Activated CD8-positive, alpha-beta memory T cell treated with anti-CD3 and anti-CD28 coated beads for 24 hours (primary cell): Measurements from ENCODE around the gene RAB1B.
"Not testable (repeated sequence)": the region's sequence is repeated elsewhere in the genome, so short reads cannot be mapped to it uniquely, and the experiment has no call there.

Experiments
- DNase-seq: peaks from one replicate; pipeline ENCODE4 v3.0.0-alpha.2; 2020

Gene RAB1B

GRCh38 chr11:66310803-66311440, 42.5 kb downstream of the RAB1B start:
- not testable (repeated sequence) for DNase-seq

GRCh38 chr11:66311470-66311964, 43.1 kb downstream of the RAB1B start:
- DNase-seq: no peak

DNA sequence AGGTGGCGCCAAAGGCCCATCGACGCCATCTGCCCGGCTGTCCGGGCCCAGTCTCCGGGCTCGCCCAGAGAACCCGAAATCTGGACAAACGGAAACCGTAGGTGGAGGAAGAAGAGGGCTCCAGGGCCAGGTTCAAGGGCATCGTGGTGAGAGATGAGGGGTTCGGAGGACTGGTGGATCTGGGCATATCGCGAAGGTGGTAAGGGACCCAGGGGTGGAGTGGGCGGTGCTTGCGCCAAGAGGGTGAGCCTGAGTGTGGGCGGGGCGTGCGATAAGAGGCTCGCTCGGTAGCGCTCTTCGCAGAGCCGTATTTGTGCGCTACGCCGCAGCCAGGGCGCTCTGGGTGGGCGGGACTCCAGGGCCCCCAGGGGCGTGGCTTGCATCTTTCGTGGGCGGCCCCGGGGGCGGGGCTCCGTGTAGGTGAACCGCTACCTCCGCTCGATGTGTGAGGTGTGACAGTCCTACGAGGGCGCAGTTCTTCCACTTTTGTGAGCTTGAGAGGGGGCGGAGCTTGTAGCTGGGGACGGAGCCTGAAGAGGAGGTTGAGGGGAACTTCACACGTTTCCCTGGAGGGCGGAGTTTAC, 43.6 kb downstream of the RAB1B start:
- peak; percentile 99 for DNase-seq

DNA sequence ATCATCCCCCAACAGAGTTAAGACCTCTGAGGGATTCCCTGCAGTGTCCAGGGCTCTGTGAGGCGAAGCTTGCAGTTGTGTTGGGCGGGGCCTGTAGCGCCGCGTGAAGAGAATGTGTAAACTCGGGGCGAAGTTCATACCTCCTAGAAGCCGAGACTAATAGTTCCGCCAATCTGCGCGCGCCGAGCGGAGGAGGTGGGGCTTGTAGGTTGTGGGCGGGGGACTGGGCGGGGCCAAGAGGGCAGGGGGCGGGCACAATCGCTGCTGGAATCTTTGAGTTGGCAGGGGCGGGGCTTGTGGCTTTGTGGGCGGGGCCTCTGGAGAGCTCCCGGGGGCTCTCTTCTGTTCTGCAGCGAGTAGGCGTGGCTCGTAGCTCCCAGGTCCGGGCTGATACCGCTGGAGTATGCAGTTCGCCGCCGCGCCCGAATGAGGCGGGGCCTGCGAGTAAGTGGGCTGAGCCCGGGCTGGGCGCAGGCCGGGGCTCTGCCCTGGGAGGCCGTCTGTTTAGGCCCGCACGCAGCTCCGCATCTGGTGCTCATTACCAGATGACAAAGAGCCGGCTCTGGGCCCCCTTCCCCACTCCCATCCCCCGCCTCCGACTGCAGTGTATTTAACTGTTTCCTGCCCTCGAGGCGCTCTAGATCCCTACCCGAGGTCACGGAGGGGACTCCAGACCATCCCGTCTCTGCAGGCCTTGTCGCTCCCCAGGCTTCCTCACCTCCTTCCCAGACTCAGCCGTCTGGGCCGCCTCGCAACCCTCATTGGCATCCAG, 44.3 kb downstream of the RAB1B start:
- DNase-seq: peak; percentile 100

DNA sequence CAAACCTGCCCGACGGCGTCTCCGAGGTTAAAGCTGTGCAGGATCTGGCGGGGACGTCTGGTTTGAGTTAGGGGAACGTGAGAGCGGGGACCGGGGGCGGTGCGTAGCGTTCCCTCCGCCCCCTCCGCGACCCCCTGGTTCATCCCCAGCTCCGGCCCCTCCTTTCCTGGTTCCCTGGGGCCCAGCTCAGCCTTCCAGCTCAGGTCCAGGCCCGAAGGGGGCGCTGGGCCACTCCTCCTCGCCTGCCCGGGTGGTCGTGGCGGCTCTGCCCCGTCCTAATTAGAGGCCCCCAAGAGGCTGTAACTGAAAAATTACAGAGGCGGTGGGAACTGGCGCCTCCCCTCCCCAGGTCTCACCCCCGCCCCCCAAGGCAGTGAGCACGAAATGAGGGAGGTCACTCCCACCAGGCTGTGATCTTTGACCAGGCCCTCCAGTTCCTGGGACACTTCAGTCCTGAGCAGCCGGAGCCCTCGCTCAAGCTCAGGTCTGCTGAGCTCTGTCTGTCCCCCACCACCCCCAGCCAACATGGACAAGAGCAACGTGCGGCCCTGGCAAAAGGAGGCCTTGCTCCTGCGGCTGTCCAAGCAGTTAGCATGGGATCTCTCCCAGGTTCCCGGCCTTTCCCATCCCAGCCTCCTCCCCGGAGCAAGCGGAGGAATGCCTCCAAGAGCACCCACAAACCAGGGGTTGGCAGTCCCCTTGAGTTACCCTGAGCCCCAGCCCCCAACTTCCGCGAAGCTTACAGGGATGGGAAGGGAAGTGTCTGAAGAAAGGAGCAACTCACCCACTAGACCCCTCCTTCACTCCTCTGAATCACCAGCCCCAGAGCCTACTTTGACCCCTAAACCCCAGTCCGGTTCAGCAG, 45.1 kb downstream of the RAB1B start:
- DNase-seq: peak; percentile 68

DNA sequence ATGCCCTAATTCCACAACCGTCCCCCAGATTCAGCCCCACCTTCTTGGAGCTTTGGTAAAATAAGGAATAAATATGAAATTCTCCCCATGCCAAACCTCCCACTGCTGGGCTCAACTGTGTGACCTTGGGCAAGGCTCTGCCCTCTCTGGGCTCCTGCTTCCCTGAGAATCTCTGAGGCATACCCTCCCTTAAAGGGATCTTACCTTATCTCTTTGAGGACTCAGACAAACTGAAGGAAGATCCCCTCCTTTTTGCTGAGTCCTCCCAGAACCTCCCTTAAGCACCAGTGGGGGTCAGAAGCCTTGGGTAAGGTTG, 45.7 kb downstream of the RAB1B start:
- DNase-seq: no peak

GRCh38 chr11:66314561-66315497, 46.4 kb downstream of the RAB1B start:
- DNase-seq: no peak

DNA sequence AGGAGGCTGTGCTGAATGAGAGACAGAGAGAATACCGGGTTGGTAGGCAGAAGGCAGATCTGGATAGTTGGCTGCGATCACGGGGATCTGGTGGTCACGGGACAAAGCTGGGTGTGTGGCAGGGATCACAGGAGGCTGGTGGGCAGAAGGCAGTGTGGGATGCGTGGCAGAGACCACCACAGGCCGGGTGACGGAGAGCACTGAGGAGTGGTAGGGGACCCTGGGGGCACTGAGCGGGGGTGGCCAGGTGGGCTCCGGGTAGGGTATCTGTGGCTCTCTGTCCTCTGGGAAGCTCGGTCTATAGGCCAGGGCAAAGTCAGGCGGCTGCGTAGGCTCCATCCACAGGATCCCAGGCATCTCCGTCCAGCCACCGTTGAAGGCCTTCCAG, 47.1 kb downstream of the RAB1B start:
- no peak for DNase-seq

- DNase-seq: peak; percentile 82
These were observed 47.7 kb downstream of the RAB1B start for GRCh38 chr11:66315921-66316811.

GRCh38 chr11:66316849-66317251, 48.4 kb downstream of the RAB1B start, which contains the start of gene CD248:
Gene CD248, minus strand, starts transcription at chr11:66317044. Its CDS starts 17 bp downstream, at chr11:66317027.
- DNase-seq: peak; percentile 73

- peak; percentile 86 for DNase-seq
These were observed 48.9 kb downstream of the RAB1B start for GRCh38 chr11:66317322-66317722.

- DNase-seq: peak; percentile 80
These were observed 49.5 kb downstream of the RAB1B start for GRCh38 chr11:66317723-66318599.

DNA sequence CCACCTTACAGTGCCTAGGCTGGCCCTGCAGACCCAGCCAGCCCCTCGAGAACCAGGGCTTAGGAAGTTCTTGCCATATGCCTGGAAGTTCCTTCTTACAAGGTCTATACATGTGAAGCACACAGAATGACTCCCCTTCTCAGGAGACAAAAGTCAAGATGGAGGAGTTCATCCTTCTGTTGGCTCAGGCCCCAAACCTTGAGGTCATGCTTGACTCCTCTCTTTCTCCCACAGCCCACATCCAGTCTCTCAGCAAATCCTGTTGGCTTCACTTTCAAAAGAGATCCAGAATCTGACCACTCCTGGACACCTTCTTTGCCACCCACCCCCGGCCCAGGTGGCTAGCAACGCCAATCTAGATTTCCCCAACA, 50.1 kb downstream of the RAB1B start:
- DNase-seq: no peak

- DNase-seq: not testable (repeated sequence)
These were observed 51.9 kb downstream of the RAB1B start for GRCh38 chr11:66320289-66320688.

GRCh38 chr11:66320748-66321147, 52.3 kb downstream of the RAB1B start:
- DNase-seq: not testable (repeated sequence)

- no peak for DNase-seq
These were observed 53.2 kb downstream of the RAB1B start for GRCh38 chr11:66321606-66322005.

GRCh38 chr11:66322732-66323427, 54.4 kb downstream of the RAB1B start:
- no peak for DNase-seq

GRCh38 chr11:66323684-66324083, 55.2 kb downstream of the RAB1B start:
- no peak for DNase-seq

- no peak for DNase-seq
These were observed 56.2 kb downstream of the RAB1B start for GRCh38 chr11:66324664-66325063.
